Measurements from ENCODE around the gene FSCN2.
A peak's percentile ranks its signal among the peaks of the same experiment; 100 is the strongest.

The FSCN2 gene

GRCh38 chr17:81540676-81541027, 12.5 kb downstream of the FSCN2 start:
- no peak for DNase-seq

GRCh38 chr17:81541123-81541522, 12.9 kb downstream of the FSCN2 start:
- DNase-seq: no peak

- DNase-seq: no peak
Measured at GRCh38 chr17:81542431-81543338, 14.5 kb downstream of the FSCN2 start.

- DNase-seq: no peak
Measured at GRCh38 chr17:81543339-81543675, 15.1 kb downstream of the FSCN2 start.

- DNase-seq: no peak
Measured at GRCh38 chr17:81543756-81544155, 15.6 kb downstream of the FSCN2 start.

GRCh38 chr17:81544281-81544974, 16.3 kb downstream of the FSCN2 start:
- DNase-seq: no peak

GRCh38 chr17:81545160-81545949, 17.2 kb downstream of the FSCN2 start:
- DNase-seq: no peak

- no peak for DNase-seq
Measured at GRCh38 chr17:81546906-81547613, 18.9 kb downstream of the FSCN2 start.

- DNase-seq: no peak
Measured at GRCh38 chr17:81547614-81547982, 19.4 kb downstream of the FSCN2 start.

GRCh38 chr17:81549031-81549557, 20.9 kb downstream of the FSCN2 start:
- DNase-seq: no peak

- no peak for DNase-seq
Measured at GRCh38 chr17:81549826-81550225, 21.6 kb downstream of the FSCN2 start.

GRCh38 chr17:81550285-81550684, 22.1 kb downstream of the FSCN2 start:
- DNase-seq: no peak

- DNase-seq: no peak
Measured at GRCh38 chr17:81550830-81551457, 22.8 kb downstream of the FSCN2 start.

- no peak for DNase-seq
Measured at GRCh38 chr17:81551458-81552243, 23.5 kb downstream of the FSCN2 start.

GRCh38 chr17:81552244-81553017, 24.3 kb downstream of the FSCN2 start, which contains the start of gene FAAP100:
FAAP100 (minus strand) TSS chr17:81552353; CDS start chr17:81552330, 23 bp downstream.
- peak; percentile 69 for DNase-seq

- DNase-seq: peak; percentile 58
Measured at GRCh38 chr17:81553018-81553615, 24.9 kb downstream of the FSCN2 start.

- no peak for DNase-seq
Measured at GRCh38 chr17:81553616-81554181, 25.5 kb downstream of the FSCN2 start.

GRCh38 chr17:81556175-81556691, 28.1 kb downstream of the FSCN2 start:
- DNase-seq: no peak

GRCh38 chr17:81556863-81557262, 28.7 kb downstream of the FSCN2 start:
- no peak for DNase-seq

Measured in activated gamma-delta T cell (primary cell).